Prostate gland (tissue), 2 donors: ENCODE measurements around the gene MSRB3.

Experiments
- CTCF ChIP-seq, 4 experiments: fragments of 200-600 bp in 2 of 4; fragments of 450-650 bp in 2 of 4; sonication (generic) in 2 of 4; IDR thresholded peaks; 1 replicate in 3 of 4; 2 replicates in 1 of 4; pipeline ENCODE4 v1.5.1; 2016 to 2019; ENCODE audit warnings: antibody characterized with exemption in 4 of 4, mild to moderate bottlenecking in 2 of 4, moderate library complexity in 2 of 4
- POLR2A ChIP-seq: fragments of 450-650 bp; IDR thresholded peaks from one replicate; pipeline ENCODE4 v1.6.1; 2016; ENCODE audit warnings: antibody characterized with exemption, mild to moderate bottlenecking
- POLR2AphosphoS5 ChIP-seq: sonication (generic); formaldehyde crosslinking; IDR thresholded peaks from one replicate; pipeline ENCODE4 v1.6.1; 2017; ENCODE audit warnings: antibody characterized with exemption

GRCh38 chr12:65443038-65443437, 164.6 kb downstream of the MSRB3 start:
- no peak for TF ChIP-seq POLR2A
- no peak for TF ChIP-seq CTCF (IDR thresholded peaks at IDR 0.05)
- TF ChIP-seq POLR2AphosphoS5, result no peak
